Islet precursor cell (in vitro differentiated cells): ENCODE data around the gene C6orf89.
A peak's percentile ranks its signal among the peaks of the same experiment; 100 is the strongest.
"Not testable (repeated sequence)": the region's sequence is repeated elsewhere in the genome, so short reads cannot be mapped to it uniquely, and the experiment has no call there.

Experiments used
- DNase-seq: peaks from one replicate; pipeline ENCODE4 v3.0.0-alpha.2; 2018

Gene C6orf89

DNA sequence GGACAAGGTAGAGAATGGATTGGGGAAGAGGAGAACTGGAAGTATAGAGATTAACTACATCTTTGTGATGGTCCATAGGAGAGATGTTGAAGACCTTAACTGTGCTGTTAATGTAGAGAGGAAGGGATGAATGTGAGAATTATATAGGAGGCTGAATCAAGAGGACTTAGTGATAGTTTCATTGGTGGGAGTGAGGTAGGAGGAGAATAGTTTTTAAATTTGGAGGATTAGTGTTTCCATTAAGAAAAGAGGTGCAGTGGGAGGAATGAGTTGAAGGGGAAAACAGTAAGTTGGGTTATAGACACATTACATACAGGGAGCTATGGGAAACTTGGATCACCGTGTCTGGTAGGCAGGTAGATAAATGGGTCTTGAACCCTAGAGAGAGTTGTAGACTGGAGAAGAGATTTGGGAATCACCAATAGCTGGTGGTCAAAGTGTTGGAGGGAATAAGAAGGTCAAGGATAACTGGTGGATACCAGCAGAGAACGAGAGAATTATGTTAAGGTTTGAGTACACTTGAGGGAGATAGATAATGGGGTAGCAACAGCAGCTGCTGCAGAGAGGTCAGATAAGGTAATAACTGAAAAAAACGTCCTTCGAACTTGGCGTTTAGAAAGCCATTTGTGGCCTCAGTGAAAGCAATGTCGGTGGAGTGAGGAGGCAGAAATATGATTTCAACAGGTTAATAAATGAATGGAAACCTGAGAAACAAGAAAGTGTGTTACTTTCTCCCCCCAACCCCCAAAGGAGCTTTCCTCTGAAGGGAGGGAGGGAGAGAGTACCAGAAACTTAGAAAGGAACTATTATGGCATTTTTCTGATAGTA lies 3.1 kb downstream of the C6orf89 start:
- DNase-seq: no peak

DNA sequence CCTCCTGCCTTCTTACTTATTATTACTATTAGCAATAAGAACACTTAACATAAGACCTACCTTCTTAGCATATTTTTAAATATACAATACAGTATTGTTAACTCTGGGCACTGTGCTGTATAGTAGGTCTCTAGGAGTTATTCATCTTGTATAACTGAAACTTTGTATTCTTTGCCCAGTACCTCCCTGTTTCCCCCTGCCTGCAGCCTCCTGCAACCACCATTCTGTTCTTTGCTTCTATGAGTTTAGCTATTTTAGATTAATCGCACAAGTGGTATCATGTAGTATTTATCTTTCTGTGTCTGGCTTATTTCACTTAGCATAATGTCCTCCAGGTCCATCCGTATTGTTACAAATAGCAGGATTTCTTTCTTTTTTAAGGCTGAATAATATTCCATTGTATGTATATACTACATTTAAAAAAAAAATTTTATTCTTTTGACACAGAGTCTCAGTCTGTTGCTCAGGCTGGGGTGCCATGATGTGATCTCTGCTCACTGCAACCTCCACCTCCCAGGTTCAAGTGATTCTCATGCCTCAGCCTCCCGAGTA lies 4.4 kb downstream of the C6orf89 start:
- DNase-seq: no peak

DNA sequence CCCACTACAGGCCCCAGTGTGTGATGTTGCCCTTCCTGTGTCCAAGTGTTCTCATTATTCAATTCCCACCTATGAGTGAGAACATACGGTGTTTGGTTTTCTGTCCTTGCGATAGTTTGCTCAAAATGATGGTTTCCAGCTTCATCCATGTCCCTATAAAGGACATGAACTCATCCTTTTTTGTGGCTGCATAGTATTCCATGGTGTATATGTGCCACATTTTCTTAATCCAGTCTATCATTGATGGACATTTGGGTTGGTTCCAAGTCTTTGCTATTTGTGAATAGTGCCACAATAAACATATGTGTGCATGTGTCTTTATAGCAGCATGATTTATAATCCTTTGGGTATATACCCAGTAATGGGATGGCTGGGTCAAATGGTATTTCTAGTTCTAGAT lies 5.4 kb downstream of the C6orf89 start:
- DNase-seq: not testable (repeated sequence)

DNA sequence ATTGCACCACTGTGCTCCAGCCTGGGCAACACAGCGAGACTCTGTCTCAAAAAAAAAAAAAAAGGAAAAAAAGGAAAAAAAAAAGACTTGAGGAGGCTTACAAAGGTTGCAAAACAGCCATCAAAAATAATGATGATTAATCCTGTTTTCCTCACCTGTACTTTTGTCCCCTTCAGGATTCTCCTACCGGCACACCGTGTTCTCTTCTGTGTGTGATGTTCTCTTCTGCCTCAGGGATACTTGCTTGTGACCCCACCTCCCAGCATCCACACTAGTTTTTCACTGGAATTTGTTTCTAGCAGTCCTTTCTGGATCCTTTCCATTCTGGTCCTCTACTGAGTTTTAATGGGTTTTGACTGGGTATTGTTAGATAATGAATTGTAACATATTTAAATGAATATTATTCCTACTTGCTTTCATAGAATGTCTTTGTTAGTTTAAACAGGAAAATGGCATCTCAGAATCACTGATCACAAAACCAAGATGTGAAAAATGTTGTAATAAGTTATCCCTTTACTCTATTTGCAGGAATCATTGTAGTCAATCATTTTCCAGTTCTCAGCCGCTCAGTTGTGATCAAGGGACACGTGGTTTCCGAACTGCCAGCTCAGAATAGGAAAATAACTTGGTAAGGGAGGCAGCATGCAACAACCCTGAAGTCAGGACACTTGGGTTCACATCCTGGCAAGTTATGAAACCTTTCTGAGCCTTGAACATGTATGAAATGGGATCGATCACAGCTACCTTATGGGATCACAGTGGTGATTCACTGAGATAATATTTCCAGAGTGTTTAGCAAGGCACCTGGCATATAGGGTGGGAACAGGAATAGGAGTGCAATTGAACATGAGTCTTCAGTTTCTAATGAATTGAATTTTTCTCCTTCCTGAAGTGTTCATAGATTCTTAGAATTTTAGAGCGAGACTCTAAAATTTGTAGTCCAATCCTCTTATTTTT lies 8.5 kb downstream of the C6orf89 start:
- DNase-seq: no peak

DNA sequence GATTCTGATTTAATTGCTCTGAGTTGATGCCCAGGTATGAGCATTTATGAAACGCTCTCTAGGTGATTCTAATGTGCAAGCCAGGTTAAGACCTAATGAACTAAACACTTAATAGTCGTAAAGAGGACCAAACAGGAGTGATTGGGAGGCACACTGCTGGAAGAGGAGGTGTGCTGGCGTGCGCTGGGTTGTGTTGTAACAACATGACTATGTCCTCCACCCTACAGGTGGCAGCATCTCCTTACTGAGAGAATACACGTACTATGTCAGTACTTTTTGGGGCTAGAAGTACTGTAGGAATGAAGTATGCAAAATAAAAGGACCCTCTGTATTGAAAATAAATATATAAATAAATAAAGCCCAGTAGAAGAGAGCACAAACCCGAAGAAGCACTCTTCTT lies 11.9 kb downstream of the C6orf89 start:
- no peak for DNase-seq

DNA sequence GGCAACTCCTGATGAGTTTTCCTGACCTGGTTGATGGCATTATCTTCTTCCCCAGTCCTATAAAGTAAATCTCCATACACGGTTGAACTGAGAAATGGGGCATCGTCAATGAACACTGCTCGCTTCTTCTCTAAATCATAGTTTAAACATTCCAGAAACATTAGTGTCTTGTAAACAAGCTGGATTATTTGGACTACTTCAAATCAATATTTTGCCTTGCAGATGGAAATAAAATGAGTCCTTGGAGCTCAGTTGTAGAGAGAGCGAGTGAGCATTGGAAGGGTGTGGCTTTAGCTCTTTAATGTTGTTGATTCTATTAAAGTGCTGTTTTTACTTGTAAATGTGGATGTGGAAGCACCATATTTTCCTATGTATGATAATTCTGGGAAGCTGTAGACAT lies 18.4 kb downstream of the C6orf89 start:
- DNase-seq: no peak

DNA sequence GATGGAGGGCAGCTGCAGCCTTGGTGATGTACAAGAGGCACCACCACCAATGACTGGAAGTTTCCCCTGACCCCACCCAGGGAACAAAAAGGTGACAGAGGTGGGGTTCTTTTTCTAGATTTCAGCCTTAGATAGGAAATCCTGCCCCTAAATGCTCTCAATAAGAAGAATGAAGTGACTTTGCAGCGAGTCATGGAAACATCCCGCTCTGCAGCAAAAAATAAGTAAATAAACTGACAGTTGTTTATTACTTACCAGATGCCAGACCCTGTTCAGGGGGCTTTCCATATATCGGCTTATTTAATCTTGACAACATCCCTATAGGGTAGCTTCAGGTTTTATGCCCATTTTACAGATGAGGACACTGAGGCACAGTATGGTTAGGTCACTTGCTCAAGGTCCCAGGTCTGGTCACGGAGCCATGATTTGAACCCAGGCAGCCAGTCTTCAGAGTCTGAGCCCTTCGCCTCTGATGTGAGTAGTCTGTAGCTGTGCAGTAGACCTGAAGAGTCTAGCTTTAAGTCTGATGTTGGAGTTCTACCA lies 19.2 kb downstream of the C6orf89 start:
- no peak for DNase-seq

DNA sequence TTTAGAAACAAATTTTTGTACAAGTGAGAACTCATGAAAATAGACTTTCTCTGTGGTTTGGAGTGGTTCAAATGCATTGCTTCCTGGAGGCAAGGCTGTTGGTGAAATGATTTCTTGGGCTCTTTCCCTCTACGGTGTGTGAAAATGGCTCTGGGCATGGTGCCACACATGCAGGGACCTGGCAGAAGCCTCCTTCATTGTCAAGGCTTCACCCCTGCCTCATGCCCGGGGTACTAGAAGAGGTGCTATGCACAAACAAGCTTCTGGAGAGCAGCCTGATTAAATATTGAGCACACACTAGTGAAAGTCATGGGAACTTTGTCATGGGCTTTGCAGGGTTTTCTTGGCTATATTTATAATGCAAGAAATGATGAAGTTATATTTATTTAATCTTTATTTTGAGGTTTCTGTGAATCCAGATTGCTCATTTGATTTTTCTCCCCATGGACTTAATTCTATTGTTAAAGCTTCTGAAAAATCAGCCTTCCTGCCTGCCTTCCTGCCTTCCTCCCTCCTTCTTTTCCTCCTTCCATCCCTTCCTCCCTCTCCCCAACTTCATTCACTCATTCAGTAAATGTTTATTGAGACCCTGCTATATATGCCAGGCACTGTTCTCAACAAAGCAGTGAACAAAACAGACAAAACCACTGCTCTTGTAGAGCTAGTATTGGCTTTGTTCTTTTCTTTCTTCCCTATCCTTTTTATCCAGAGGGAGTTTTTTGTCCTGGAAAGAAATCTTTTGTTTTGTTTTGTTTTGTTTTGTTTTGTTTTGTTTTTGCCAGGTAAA lies 21.0 kb downstream of the C6orf89 start:
- DNase-seq: no peak

DNA sequence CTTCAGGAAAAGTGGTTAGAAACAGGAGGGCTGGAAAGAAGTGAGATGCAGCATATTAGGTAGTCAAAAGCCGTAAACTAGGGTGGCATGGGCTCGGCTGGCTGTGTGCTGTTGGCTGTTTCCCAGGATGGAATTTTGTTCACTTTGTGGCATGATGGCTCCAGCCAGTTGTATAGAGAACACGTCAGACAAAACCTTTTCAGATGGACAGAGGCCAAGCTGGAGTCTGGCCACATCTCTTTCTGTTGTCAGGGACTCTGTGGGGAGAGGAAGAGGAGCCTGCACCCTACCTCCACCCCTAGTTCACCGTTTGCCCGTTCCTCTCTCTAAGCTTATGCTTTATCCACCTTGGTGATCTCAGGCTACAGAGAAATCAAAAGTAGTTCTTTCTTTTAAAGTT lies 22.0 kb downstream of the C6orf89 start:
- DNase-seq: no peak

DNA sequence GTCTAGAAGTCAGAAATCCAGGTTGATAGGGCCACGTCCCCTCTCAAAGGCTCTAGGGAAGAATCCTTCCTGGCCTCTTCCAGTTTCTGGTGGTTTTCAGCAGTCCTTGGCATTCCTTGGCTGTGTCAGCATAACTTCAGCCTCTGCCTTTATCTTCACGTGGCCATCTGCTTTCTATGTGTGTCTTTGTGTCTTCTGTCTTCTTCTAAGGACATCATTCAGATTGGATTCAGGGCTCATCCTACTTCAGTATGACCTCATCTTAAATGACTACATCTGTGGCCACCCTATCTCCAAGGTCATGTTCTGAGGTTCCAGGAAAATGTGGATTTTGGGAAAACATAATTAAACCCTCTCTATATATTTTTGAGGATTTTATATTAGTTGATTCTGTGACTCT lies 23.0 kb downstream of the C6orf89 start:
- no peak for DNase-seq

DNA sequence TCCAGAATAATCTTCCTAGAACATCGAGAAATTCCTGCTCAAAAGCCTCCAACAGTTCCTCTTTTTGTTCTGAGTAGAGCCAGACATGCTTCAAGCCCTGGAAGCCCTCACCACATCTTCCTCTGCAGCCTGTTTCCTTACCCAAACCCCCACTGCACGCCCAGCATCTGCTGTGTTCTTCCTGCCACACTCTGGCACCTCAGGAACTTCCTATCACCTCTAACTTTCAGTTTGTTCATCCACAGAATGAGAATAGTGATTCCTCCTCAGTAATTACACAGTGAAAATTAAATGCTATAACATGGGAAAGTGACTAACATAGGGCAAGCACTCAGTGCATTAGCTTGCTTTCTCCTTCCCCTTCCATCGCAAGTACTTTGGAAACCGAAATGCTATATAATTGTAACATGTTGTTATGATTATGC lies 26.3 kb downstream of the C6orf89 start:
- DNase-seq: peak; percentile 40

DNA sequence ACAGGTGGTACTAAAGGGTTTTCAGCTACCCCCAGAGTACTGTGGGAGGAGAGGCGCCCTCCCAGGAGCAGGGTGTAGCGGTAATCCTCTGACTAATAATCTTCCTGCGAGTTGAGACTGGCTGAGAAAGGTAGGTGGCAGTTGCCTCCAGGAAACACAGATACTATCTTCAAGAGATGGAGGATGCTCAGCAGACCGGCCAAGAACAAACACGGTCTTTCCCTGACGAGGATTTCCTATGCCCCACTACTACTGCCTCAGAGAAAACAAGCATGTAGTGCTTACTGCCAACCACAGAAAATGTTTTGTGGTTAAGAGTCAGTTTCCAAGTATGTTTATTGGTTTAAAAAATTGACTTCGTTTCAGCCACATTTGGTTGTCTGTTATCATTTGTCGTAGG lies 26.8 kb downstream of the C6orf89 start:
- DNase-seq: peak; percentile 77

DNA sequence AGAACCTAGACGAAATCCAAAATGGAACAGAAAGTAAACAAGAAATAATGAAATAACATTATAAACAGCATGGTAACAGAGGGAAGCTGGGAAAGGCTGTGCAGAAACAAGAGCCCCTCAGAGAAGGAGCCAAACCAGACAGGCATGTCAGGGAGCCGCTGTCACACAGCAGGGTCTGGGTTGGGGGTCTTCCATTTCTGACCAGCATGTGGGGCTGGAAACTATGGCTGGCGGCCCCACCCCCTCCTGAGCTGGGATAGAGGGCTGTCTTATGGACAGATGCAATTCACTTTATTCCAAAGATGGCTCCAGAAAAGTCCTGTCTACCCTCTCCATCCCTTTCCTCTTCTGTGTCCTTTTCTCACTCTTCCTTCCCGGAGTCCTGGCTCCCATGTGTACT lies 27.3 kb downstream of the C6orf89 start:
- peak; percentile 34 for DNase-seq

DNA sequence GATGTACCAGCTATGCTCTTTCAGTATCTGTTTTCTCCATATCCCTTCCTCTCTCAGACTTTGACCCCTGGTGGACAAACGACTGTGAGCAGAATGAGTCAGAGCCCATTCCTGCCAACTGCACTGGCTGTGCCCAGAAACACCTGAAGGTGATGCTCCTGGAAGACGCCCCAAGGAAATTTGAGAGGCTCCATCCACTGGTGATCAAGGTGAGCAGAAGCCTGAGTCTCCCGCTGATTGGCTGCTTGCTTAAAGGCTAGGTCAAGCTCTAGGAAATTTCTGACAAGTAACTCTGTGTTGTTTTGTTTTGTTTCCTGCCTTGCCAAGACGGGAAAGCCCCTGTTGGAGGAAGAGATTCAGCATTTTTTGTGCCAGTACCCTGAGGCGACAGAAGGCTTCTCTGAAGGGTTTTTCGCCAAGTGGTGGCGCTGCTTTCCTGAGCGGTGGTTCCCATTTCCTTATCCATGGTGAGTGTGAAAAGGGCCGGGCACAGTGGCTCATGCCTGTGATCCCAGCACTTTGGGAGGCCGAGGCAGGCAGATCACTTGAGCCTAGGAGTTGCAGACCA lies 28.6 kb downstream of the C6orf89 start:
- peak; percentile 80 for DNase-seq

DNA sequence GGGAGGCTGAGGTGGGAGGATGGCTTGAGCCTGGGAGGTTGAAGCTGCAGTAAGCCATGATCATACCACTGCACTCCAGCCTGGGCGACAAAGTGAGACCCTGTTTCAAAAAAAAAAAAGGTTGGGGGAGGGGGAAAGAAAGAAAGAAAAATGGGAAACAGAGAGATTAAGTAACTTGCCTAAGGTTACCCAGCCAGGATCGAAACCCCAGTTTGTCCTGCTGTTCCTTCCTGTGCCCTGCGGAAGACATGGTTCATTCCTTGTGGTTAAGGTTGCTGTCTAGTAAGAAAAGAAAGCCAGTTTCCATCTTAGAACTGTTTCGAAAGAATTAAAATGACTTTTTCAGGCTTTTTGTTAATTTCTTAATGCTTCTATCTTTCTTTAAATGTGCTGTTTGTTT lies 29.8 kb downstream of the C6orf89 start:
- DNase-seq: peak; percentile 16

DNA sequence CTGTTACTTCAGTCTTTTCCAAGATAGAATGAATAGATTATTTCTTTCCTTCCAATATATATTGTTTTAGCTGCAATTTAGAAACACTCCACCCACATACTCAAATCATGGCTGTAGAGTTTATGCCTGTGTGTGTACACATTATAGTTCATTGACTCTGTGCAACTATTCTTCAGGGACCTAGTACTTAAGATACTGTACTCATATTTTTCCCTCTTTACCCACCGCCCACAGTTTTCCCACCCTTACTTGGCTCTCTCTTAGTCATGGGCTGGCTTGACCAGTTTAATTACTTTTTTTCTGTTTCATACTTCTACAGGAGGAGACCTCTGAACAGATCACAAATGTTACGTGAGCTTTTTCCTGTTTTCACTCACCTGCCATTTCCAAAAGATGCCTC lies 30.4 kb downstream of the C6orf89 start:
- DNase-seq: no peak

DNA sequence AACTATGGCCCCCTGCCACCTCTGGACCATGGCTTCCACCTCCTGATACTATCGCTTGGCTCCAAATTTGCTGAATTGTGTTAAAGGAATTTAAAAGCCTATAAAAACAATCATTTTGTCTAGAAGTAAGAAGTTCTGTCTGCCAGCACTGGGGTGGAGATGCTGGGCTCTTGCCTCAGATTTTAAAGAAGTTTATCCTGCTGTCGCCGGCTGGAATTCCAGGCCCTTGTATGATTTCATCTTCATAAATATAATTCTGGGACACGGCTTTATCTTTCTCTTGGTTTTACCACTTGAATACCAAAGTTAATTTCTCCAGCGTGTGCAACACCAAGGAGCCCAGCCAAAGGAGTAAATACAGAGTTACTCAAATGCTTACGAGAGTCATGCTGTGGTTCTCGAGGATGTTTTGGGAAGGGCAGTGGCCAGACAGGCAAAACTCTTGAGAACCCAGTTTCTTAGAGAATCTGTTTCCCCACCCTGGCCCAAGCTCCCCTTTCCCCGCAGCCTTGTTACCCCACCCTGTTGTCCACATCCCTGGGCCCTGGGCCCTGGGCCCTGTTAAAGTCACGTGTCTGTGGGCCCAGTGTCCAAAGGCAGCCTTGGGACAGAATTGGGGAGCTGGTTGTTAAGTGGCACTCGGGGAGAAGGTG lies 31.9 kb downstream of the C6orf89 start:
- no peak for DNase-seq

DNA sequence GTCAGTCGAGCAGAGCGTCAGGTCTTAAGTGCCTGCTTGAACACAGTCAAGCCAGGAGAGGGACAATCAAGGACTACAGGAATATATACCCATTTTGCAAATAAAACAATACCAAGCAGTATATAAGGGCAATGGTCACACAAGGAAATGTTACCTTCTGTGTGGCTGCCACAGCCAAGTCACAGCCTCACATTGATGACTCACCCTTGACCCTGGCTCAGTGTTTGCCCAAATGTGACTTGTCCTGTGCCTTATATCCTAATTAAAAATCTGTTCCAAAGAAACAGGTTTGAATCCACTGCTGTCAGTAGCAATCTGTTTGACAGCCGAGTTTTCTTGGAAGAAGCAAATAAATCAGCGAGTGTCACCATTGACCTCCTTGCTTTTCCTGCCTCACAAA lies 34.3 kb downstream of the C6orf89 start:
- peak; percentile 27 for DNase-seq

DNA sequence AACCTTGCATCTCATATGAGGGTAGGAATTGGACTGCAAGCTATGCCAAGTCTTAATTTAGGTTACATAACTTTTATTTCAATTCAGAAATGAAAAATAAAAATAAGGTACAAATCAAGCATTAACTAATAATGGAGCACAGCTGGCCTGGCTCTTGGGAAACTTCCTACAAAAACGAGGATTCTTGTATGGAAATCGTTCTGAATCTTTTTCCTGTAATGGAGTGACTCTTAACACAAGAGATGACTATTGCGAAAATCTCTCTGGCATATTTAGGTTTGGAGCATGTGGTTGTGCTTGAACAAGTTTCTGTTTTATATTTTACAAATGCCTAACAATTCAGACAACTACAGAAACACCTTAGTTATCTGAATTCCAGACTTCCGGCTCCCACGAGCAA lies 34.8 kb downstream of the C6orf89 start:
- DNase-seq: peak; percentile 2

DNA sequence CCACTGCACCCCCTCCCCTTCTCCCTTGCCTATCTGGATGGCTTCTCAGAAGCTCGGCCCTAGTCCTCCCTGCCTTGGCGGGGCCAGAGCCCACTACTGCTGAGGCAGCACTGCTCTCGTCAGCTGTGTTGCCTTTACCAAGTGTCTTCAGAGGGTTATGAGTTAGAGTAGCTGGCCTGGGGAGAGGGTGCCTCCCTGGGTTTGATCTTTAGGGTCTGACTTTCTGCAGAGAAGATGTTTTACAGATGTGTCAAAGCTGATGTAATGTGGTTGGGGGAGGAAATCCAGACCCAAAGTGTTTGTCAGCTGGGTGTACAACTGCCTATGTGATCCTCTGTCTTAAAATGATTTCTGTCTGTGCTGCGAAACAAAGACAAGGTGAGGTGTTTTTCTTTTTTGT lies 38.4 kb downstream of the C6orf89 start:
- DNase-seq: peak; percentile 61

DNA sequence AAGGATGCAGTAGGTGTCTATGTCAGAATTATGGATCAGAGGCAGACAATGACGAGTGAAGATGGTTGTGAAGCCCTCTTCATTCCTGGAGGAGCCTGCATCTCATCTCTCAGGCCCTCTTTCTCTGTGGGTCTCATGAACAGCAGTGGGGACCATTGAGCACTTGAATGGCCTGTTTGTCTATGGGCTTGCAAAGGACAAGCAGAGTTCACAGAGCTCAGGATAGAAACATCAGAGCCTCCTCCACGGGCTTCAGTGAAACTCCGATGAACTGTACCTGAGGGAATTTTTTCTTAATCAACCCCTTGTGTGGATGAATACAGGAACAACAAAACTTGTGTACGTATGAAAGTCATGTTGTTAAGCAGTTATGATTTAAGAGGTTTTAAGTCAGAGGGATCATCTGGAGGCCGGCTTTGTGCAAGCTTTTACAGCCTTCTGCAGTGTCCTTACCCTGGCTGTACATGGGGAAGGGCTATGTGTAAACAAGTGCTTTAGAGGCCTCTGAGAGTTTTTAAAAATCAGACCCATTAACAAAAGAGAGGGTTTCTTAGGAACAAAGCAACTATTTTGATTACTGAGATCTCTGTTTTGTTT lies 39.1 kb downstream of the C6orf89 start:
- peak; percentile 29 for DNase-seq
